Left forelimb (tissue), 1 donor: Measurements from ENCODE around the gene SLC30A3.

Experiments used
- DNase-seq: peaks from one replicate; pipeline ENCODE4 v3.0.0-alpha.2; 2018; ENCODE audit warnings: low spot score

SLC30A3 gene

GRCh38 chr2:27261241-27261925 is 1.5 kb downstream of the SLC30A3 start:
- no peak for DNase-seq

DNA sequence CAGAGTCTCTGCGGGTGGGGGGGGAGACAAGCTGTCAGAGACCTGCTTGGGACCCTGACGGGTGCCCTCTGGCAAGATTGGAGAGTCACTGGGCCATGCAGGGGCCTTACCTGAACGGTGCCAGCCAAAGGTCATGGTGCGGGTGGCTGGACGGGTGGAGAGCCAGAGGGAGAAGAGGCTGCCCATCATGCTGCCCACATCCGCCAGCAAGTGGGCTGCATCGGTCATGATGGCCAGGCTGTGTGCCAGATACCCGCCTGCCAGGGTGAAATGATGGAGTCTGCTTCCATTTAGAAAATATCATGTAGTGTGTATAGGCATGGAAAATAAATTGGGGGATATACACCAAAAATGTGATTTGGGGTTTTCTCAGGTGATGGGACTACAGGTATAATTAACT is 4.8 kb downstream of the SLC30A3 start:
- no peak for DNase-seq

DNA sequence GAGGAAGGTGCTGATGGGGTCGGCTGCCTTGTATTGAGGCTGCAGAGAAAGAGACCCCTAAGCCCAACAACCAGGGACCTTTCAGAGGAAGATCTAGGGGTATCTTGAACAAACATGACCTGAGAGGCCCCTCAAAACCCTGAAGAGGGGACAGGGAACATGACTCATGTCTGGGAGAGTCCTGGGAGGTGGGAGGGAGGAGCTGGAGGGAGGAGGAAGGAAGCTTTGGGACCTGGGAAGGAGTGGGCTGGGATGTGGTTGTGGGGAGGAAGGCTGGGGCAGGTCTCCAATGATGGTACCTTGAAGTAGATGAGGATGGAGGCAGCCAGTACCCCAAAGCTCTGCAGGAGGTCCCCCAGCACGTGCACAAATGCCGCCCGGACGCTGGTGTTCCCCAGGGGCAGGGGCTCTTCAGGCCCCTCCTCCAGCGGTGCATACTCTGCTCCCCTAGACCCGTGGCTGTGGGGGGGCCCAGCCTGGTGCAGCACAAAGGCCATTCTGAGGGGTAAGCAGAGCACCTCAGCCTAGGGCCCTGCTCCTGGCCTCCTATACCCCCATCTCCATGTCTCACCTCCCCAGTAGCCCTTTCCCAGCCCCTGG is 5.9 kb downstream of the SLC30A3 start:
- DNase-seq: no peak

DNA sequence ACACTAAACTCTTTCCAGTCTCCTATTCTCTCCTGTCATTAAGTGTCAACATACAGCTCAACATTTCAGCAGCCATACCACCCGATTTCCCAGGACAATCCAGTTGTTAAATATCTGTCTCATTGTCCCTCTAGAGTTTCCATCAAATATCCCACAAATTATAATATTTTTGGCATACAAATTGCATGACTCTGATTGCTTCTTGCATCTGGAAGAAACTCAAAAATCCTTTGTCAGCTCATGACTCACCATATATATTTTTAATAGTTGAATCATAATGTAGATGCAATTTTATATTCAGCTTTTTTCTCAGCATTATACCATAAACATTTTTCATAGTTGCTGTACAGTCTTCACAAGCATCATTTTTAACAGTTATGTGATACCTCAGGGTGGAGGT is 7.2 kb downstream of the SLC30A3 start:
- DNase-seq: no peak

DNA sequence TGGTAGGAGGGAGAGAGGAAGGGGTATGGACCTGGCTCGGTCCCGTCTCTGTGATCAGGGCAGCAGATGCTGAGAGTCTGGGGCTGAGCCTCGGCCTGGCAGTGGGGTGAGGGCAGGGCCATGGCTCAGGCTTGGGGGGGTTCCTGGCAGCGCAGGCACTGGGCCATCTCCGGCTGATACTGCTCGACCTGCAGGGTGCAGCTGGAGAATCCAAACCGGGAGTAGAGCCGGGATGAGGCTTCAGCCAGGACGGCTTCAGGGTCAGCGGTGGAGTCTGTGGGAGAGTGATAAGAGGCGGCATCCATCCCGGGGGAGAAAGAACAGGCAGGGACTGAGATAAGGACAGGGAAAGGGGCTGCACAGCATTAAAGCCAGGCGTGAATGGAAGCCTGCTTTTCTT is 7.7 kb downstream of the SLC30A3 start:
- DNase-seq: no peak

- no peak for DNase-seq
These were observed 11.1 kb downstream of the SLC30A3 start for GRCh38 chr2:27251766-27252165.

DNA sequence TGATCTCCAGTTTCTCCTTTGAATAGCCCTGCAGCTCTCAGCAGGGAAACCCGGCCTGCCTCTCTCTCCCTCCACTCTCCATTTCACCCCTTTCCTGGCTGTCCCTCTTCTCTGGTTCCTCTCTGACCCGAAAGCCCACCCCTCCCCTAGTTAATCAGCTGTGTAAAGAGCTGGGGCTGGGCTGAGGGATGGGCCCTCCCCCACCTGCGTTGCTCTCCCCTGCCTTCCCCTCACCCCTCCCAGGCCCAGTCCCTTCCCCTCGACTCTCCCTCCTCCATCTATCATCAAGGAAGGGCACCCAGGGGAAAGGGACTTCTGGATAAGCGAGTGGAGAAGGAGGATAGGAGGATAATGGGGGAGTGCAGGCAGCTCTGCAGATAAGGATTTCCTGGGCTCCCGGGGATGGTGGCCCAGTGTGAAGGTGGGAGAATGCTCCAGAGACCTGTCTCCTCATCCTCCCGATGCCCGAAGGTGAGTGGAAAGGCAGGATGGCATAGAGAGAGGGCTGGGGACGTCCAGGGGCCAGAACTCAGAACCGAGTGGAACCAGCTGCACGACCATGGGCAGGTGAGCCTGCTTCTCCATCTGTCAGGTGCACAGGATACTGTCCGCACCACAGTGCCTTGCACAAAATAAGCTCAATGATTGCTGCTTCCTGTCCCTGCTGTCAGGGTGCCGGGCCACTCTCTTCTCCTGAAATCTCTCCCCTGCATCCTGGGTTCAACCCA is 12.0 kb downstream of the SLC30A3 start:
- DNase-seq: no peak

- DNase-seq: no peak
These were observed 12.8 kb downstream of the SLC30A3 start for GRCh38 chr2:27249891-27250651.

DNA sequence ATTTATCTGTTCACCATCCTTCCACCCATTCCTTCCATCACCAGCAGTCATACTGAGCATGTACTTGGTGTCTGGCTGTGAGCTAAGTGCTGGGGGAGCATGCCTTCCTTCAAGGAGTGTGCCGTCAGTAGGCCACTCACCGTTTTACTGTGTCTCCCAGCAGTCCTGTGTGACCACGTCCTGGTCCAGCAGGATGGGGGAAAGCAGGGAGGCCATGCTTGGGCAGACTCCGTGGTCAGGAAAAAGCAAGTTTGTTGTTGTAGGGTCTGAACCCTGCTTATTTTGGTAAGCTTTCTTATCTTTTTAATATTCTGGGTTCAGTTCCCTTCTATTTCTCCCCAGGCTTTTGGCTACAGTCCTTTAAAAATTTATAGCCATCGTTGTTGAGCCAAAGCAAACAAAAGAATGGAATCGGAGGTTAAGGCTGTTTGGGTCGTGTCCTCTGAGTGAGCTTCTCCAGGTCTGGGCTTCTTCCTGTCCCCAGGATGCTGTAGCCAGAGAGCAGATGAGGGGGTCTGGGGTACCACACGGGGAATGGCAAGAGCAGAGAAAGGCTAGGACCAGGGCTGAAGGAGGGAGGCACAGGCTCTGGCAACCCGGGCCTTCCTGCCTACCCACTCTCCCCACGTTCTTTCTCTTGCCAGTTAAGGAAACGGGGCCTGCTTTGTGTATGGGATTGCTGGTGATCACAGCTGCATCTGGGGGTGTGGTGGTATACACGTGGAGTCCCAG is 13.5 kb downstream of the SLC30A3 start:
- no peak for DNase-seq

DNA sequence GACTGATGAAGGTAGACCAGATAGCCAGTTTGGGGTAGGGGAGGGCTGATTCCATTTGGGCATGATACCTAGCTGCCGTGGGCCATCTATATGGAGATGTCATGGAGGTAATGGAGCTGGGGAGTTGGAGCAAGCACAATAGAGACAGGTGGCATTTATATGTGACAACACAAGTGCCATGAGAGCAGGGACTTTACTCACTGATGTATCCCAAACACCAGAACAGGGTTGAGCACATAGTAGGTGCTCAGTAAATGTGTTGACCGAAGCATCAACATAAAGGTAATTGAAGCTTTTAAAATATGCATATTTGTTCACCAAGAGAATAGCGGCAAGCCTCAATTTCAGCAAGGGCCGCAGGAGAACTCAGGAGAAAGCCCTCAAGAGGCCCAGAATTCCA is 15.0 kb downstream of the SLC30A3 start:
- DNase-seq: no peak

- no peak for DNase-seq
These were observed 17.2 kb downstream of the SLC30A3 start for GRCh38 chr2:27245626-27246025.

GRCh38 chr2:27245116-27245515 is 17.7 kb downstream of the SLC30A3 start:
- no peak for DNase-seq

- no peak for DNase-seq
These were observed 19.3 kb downstream of the SLC30A3 start for GRCh38 chr2:27243391-27244130.

DNA sequence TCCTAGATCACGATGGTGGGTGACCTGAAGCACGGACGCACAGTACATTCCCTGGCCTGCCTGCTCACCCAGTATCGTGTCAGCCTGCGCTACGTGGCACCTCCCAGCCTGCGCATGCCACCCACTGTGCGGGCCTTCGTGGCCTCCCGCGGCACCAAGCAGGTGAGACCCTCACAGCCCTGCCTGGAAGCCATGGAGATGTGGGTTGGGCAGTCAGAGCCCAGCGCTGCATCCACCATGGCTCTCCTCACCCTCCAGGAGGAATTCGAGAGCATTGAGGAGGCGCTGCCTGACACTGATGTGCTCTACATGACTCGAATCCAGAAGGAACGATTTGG is 20.3 kb downstream of the SLC30A3 start:
- no peak for DNase-seq

DNA sequence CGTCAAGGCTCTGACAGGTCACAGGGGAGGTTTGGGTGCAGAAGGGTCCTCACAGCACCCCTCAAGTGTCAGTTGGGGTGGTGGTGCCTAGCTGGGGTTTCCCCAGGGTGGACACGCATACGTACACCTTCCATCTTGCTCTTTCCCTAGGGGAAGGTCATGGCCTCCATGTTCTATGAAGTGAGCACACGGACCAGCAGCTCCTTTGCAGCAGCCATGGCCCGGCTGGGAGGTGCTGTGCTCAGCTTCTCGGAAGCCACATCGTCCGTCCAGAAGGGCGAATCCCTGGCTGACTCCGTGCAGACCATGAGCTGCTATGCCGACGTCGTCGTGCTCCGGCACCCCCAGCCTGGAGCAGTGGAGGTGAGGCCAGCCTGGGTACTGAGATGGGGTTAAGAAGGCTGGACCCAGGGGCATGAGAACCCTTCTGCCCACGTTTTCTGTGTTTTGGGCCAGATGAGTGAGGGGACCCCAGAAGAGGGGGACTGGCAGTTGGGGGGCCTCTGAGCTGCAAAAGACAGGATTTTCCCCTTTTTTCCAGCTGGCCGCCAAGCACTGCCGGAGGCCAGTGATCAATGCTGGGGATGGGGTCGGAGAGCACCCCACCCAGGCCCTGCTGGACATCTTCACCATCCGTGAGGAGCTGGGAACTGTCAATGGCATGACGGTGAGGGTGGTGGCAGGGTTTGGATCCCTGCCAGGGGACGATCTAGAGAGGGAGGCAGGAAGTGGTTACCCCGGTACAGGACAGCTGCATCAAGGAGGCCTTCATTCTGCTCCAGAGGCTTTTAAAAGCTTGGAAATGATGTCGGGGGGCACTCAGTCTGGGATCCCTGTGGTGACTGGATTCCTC is 20.9 kb downstream of the SLC30A3 start:
- DNase-seq: no peak

GRCh38 chr2:27240406-27240805 is 22.4 kb downstream of the SLC30A3 start:
- no peak for DNase-seq

- DNase-seq: no peak
These were observed 23.9 kb downstream of the SLC30A3 start for GRCh38 chr2:27238976-27239375.

GRCh38 chr2:27237341-27237945 is 25.4 kb downstream of the SLC30A3 start:
- DNase-seq: no peak

- no peak for DNase-seq
These were observed 26.2 kb downstream of the SLC30A3 start for GRCh38 chr2:27236626-27237025.

- no peak for DNase-seq
These were observed 26.7 kb downstream of the SLC30A3 start for GRCh38 chr2:27236136-27236535.
